Type B pancreatic cell (in vitro differentiated cells): ENCODE results near the gene BTG2. TPM values are rescaled to one million over a fixed set of nuclear protein-coding genes. Genes with fewer than 3 reads are reported as not detected.

ENCODE experiments used
- DNase-seq: peaks from one replicate; pipeline ENCODE4 v3.0.0; 2021; ENCODE audit warnings: mixed read lengths; ENCODE audit not compliant: unreplicated experiment; ENCODE audit errors: extremely low spot score
- H3K27ac Mint-ChIP-seq: 2 replicates; pipeline ENCODE4 v1.8.0; 2021; ENCODE audit warnings: mild to moderate bottlenecking, mixed read lengths
- H3K27me3 Mint-ChIP-seq: 2 replicates; pipeline ENCODE4 v1.8.0; 2021; ENCODE audit warnings: mixed read lengths
- H3K36me3 Mint-ChIP-seq: 2 replicates; pipeline ENCODE4 v1.8.0; 2021; ENCODE audit warnings: mixed read lengths
- H3K4me1 Mint-ChIP-seq: one replicate; pipeline ENCODE4 v1.8.0; 2021; ENCODE audit warnings: mixed read lengths; ENCODE audit not compliant: unreplicated experiment
- H3K4me3 Mint-ChIP-seq: 2 replicates; pipeline ENCODE4 v1.8.0; 2021; ENCODE audit warnings: mild to moderate bottlenecking, mixed read lengths
- H3K9me3 Mint-ChIP-seq: 2 replicates; pipeline ENCODE4 v1.8.0; 2021; ENCODE audit warnings: mixed read lengths
- CTCF ChIP-seq: fragments of 200-600 bp; sonication (generic); conservative IDR thresholded peaks from 2 replicates; pipeline ENCODE4 v1.5.0; 2021; ENCODE audit warnings: antibody characterized with exemption, mild to moderate bottlenecking
- total RNA-seq: library from RNA; stranded (reverse); gene quantifications from 2 replicates; pipeline ENCODE4 v1.2.1, GENCODE V29; 2021; ENCODE audit warnings: low replicate concordance

The BTG2 gene
- total RNA-seq, 1 donor from 2014 or later = 49.8 TPM

- Mint-ChIP-seq H3K36me3 (no peaks in the 10 kb centered on the region), H3K9me3 (no peaks in the 10 kb centered on the region), H3K4me1 (peaks cover 15% of the 10 kb centered on the region), H3K4me3 (no peak overlapping the region), H3K27ac (no peak overlapping the region), H3K27me3 (peaks cover 2% of the 10 kb centered on the region)
- peak; percentile 62 for DNase-seq
- no peak for TF ChIP-seq CTCF
These were observed 34.1 kb upstream of the BTG2 start for GRCh38 chr1:203271018-203271743.

- H3K27me3 Mint-ChIP-seq = peaks cover 2% of the 10 kb centered on the region
- H3K36me3 Mint-ChIP-seq = no peaks in the 10 kb centered on the region
- no peak overlapping the region for H3K4me3 Mint-ChIP-seq
- peak; percentile 56 for DNase-seq
- no peaks in the 10 kb centered on the region for H3K9me3 Mint-ChIP-seq
- peaks cover 14% of the 10 kb centered on the region for H3K4me1 Mint-ChIP-seq
- TF ChIP-seq CTCF = no peak
- H3K27ac Mint-ChIP-seq = no peak overlapping the region
These were observed 33.2 kb upstream of the BTG2 start for GRCh38 chr1:203271962-203272632.

- DNase-seq = no peak
- H3K27me3 Mint-ChIP-seq = no peaks in the 10 kb centered on the region
- no peak overlapping the region for H3K4me3 Mint-ChIP-seq
- no peak for TF ChIP-seq CTCF
- no peak overlapping the region for H3K27ac Mint-ChIP-seq
- no peaks in the 10 kb centered on the region for H3K9me3 Mint-ChIP-seq
- peaks cover 9% of the 10 kb centered on the region for H3K4me1 Mint-ChIP-seq
- no peaks in the 10 kb centered on the region for H3K36me3 Mint-ChIP-seq
These were observed 32.6 kb upstream of the BTG2 start for GRCh38 chr1:203272633-203273205.

GRCh38 chr1:203273206-203273868 is 32.0 kb upstream of the BTG2 start:
- peak; percentile 100 for TF ChIP-seq CTCF
- Mint-ChIP-seq H3K36me3 (no peaks in the 10 kb centered on the region), H3K4me1 (peaks cover 12% of the 10 kb centered on the region), H3K27me3 (no peaks in the 10 kb centered on the region), H3K27ac (no peak overlapping the region), H3K4me3 (peak overlapping the region; percentile 51), H3K9me3 (no peaks in the 10 kb centered on the region)
- DNase-seq = peak; percentile 92

- Mint-ChIP-seq H3K9me3 (no peaks in the 10 kb centered on the region), H3K4me3 (no peak overlapping the region), H3K27me3 (no peaks in the 10 kb centered on the region), H3K4me1 (peaks cover 19% of the 10 kb centered on the region), H3K27ac (no peak overlapping the region), H3K36me3 (no peaks in the 10 kb centered on the region)
- TF ChIP-seq CTCF = no peak
- DNase-seq = no peak
These were observed 31.3 kb upstream of the BTG2 start for GRCh38 chr1:203273869-203274602.
